SK-N-SH (cell line): Measurements from ENCODE around the gene ARHGEF26. TPM values are rescaled to one million over a fixed set of nuclear protein-coding genes. Genes with fewer than 3 reads are reported as not detected.

ENCODE experiments used
- CTCF ChIA-PET: fragments of 300-600, 350-600 bp; formaldehyde crosslinking; extraction: SDS; loops from one replicate; lab custom pipeline; 2021; lab: Yijun Ruan, JAX
- POLR2A ChIA-PET: fragments of 350-600 bp; sonication (Branson Sonifier 250); formaldehyde crosslinking; extraction: SDS; loops from one replicate; lab custom pipeline; 2020; ENCODE audit warnings: antibody characterized with exemption, inconsistent platforms; lab: Yijun Ruan, JAX
- DNase-seq: peaks from one replicate; pipeline ENCODE4 v3.0.0; 2012
- H2AFZ ChIP-seq: fragments of 200-600 bp; sonication (generic); 2 replicates; pipeline ENCODE4 v1.8.1; 2016; ENCODE audit warnings: antibody characterized with exemption, mild to moderate bottlenecking, low read depth
- H3F3A ChIP-seq: fragments of 200-600 bp; sonication (generic); replicated peaks from 2 replicates; pipeline ENCODE3; 2016; ENCODE audit warnings: antibody characterized with exemption, mild to moderate bottlenecking; ENCODE audit not compliant: insufficient read depth
- H3K27ac ChIP-seq, 2 experiments: fragments of 200-500 bp in 1 of 2; fragments of 200-600 bp in 1 of 2; sonication (Bioruptor generic) in 1 of 2; sonication (generic), shearing (Covaris generic) in 1 of 2; 2 replicates each; pipeline versions ENCODE4 v1.5.1 to v1.6.1; 2014 to 2016; ENCODE audit warnings: low read depth in 2 of 2, inconsistent platforms in 1 of 2, low read length in 1 of 2, mild to moderate bottlenecking in 1 of 2, mixed read lengths in 1 of 2
- H3K27me3 ChIP-seq: fragments of 200-600 bp; sonication (generic), shearing (Covaris generic); 2 replicates; pipeline ENCODE4 v1.6.1; 2016; ENCODE audit warnings: mixed run types; ENCODE audit not compliant: insufficient read depth
- H3K36me3 ChIP-seq, 2 experiments: fragments of 200-500 bp in 1 of 2; fragments of 200-600 bp in 1 of 2; sonication (Bioruptor generic) in 1 of 2; sonication (generic) in 1 of 2; replicated peaks in 1 of 2; 2 replicates each; pipeline versions ENCODE3 to v1.5.1; 2014 to 2016; ENCODE audit warnings: low read length in 1 of 2, mild to moderate bottlenecking in 1 of 2; ENCODE audit not compliant: insufficient read depth in 2 of 2, control insufficient read depth in 1 of 2
- H3K4me1 ChIP-seq, 2 experiments: fragments of 200-500 bp in 1 of 2; fragments of 200-600 bp in 1 of 2; sonication (Bioruptor generic) in 1 of 2; sonication (generic), shearing (Covaris generic) in 1 of 2; 2 replicates each; pipeline versions ENCODE4 v1.5.1 to v1.6.1; 2014 to 2016; ENCODE audit warnings: low read depth in 1 of 2, low read length in 1 of 2, mixed run types in 1 of 2; ENCODE audit not compliant: insufficient read depth in 2 of 2, control insufficient read depth in 1 of 2
- H3K4me2 ChIP-seq: fragments of 200-600 bp; sonication (generic), shearing (Covaris generic); 2 replicates; pipeline ENCODE4 v1.6.1; 2017; ENCODE audit warnings: mixed run types
- H3K4me3 ChIP-seq, 2 experiments: fragments of 200-500 bp in 1 of 2; fragments of 200-600 bp in 1 of 2; sonication (Bioruptor generic) in 1 of 2; sonication (generic), shearing (Covaris generic) in 1 of 2; 2 replicates each; pipeline versions ENCODE4 v1.5.1 to v1.8.1; 2014 to 2016; ENCODE audit warnings: low read depth in 2 of 2, inconsistent platforms in 1 of 2, low read length in 1 of 2, mild to moderate bottlenecking in 1 of 2, mixed read lengths in 1 of 2, moderate library complexity in 1 of 2
- H3K79me2 ChIP-seq: fragments of 200-600 bp; sonication (generic); 2 replicates; pipeline ENCODE4 v1.8.1; 2017; ENCODE audit warnings: mild to moderate bottlenecking; ENCODE audit not compliant: insufficient read depth
- H3K9ac ChIP-seq: fragments of 200-600 bp; sonication (generic); 2 replicates; pipeline ENCODE4 v1.6.1; 2017; ENCODE audit warnings: mixed run types
- H3K9me2 ChIP-seq: fragments of 200-600 bp; sonication (generic); 2 replicates; pipeline ENCODE4 v1.6.1; 2017; ENCODE audit warnings: mixed run types
- H3K9me3 ChIP-seq: fragments of 200-600 bp; sonication (generic); 2 replicates; pipeline ENCODE4 v1.6.1; 2017; ENCODE audit warnings: mixed run types, mild to moderate bottlenecking, moderate library complexity
- H4K20me1 ChIP-seq: fragments of 200-600 bp; sonication (generic); 2 replicates; pipeline ENCODE4 v1.6.1; 2017; ENCODE audit warnings: mild to moderate bottlenecking, mixed run types; ENCODE audit not compliant: insufficient read depth
- CHD2 ChIP-seq: fragments of 150-350 bp; IDR thresholded peaks from 2 replicates; pipeline ENCODE4 v1.6.1; 2018; ENCODE audit warnings: low read length; ENCODE audit not compliant: partially characterized antibody
- JUND ChIP-seq: IDR thresholded peaks from 2 replicates; pipeline ENCODE4 v1.4.0; 2012
- MEF2A ChIP-seq: IDR thresholded peaks from 2 replicates; pipeline ENCODE4 v1.4.0; 2012; ENCODE audit warnings: low read depth, borderline replicate concordance
- MXI1 ChIP-seq: IDR thresholded peaks from 2 replicates; pipeline ENCODE4 v1.6.1; 2012; ENCODE audit warnings: mild to moderate bottlenecking, low read depth, low read length, improper control_type of control experiment
- NRF1 ChIP-seq: IDR thresholded peaks from 2 replicates; pipeline ENCODE4 v1.6.1; 2012; ENCODE audit warnings: low read depth, mild to moderate bottlenecking, low read length
- POLR2AphosphoS5 ChIP-seq: IDR thresholded peaks from 2 replicates; pipeline ENCODE4 v1.6.1; 2012; ENCODE audit warnings: low read depth, low read length
- RAD21 ChIP-seq: IDR thresholded peaks from 2 replicates; pipeline ENCODE4 v1.6.1; 2012; ENCODE audit warnings: mild to moderate bottlenecking, low read length
- RXRA ChIP-seq: IDR thresholded peaks from 2 replicates; pipeline ENCODE4 v1.4.0; 2012; ENCODE audit warnings: low read depth, mild to moderate bottlenecking, borderline replicate concordance
- SIN3A ChIP-seq: IDR thresholded peaks from 2 replicates; pipeline ENCODE4 v1.6.1; 2012; ENCODE audit warnings: low read depth, mild to moderate bottlenecking, low read length, moderate library complexity, borderline replicate concordance
- TCF12 ChIP-seq: IDR thresholded peaks from 2 replicates; pipeline ENCODE4 v1.4.0; 2012
- TEAD4 ChIP-seq: IDR thresholded peaks from 2 replicates; pipeline ENCODE4 v1.4.0; 2012; ENCODE audit warnings: mild to moderate bottlenecking, borderline replicate concordance; ENCODE audit not compliant: insufficient read depth
- polyA plus RNA-seq, 3 experiments: library from polyadenylated mRNA; depleted of rRNA; stranded (reverse); fragments of >200 nt; gene quantifications; 2 replicates each; pipeline ENCODE4 v1.2.3, GENCODE V29; 2012
- TF ChIP-seq, protein P1 (sequence below): fragments of 150-350 bp; IDR thresholded peaks from 2 replicates; pipeline ENCODE4 v1.6.1; 2016; ENCODE audit warnings: mild to moderate bottlenecking, low read depth, low read length
- TF ChIP-seq, protein P2 (sequence below): IDR thresholded peaks from 2 replicates; pipeline ENCODE4 v1.4.0; 2012; ENCODE audit warnings: low read depth, borderline replicate concordance
- TF ChIP-seq, protein P3 (sequence below): IDR thresholded peaks from 2 replicates; pipeline ENCODE4 v1.4.0; 2012; ENCODE audit warnings: low read depth, borderline replicate concordance
- TF ChIP-seq, protein P4 (sequence below): fragments of 150-350 bp; IDR thresholded peaks from 2 replicates; pipeline ENCODE4 v1.6.1; 2017; ENCODE audit warnings: antibody characterized with exemption, low read length, low read depth, borderline replicate concordance

The ARHGEF26 gene
- polyA plus RNA-seq, 1 of the 3 experiments (the other 2 are of a cell fraction), result 1.2 TPM

DNA sequence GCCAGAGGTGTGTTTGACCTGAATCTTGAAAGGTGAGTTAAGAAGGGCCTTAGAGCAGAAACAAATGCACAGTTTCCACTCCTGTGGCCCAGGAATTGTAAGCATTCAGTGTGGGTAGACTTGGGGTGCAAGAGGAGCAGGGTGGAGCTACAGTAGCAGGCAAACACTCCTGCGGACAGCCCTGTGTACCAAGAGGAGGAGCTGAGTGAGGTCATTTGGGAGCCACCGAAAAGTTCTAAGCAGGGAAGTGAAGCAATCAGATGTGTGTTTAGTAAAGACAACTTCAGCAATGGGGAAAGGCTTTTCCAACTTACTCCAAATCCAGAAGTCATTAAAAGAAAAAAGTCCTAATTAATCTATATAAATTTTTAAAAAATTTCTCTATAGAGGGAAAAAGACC lies 99.3 kb downstream of the ARHGEF26 start (continued):
- TF ChIP-seq, protein P1, sequence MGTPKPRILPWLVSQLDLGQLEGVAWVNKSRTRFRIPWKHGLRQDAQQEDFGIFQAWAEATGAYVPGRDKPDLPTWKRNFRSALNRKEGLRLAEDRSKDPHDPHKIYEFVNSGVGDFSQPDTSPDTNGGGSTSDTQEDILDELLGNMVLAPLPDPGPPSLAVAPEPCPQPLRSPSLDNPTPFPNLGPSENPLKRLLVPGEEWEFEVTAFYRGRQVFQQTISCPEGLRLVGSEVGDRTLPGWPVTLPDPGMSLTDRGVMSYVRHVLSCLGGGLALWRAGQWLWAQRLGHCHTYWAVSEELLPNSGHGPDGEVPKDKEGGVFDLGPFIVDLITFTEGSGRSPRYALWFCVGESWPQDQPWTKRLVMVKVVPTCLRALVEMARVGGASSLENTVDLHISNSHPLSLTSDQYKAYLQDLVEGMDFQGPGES, result no peak
- TF ChIP-seq, protein P2, sequence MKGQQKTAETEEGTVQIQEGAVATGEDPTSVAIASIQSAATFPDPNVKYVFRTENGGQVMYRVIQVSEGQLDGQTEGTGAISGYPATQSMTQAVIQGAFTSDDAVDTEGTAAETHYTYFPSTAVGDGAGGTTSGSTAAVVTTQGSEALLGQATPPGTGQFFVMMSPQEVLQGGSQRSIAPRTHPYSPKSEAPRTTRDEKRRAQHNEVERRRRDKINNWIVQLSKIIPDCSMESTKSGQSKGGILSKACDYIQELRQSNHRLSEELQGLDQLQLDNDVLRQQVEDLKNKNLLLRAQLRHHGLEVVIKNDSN, result no peak
- TF ChIP-seq, protein P3, sequence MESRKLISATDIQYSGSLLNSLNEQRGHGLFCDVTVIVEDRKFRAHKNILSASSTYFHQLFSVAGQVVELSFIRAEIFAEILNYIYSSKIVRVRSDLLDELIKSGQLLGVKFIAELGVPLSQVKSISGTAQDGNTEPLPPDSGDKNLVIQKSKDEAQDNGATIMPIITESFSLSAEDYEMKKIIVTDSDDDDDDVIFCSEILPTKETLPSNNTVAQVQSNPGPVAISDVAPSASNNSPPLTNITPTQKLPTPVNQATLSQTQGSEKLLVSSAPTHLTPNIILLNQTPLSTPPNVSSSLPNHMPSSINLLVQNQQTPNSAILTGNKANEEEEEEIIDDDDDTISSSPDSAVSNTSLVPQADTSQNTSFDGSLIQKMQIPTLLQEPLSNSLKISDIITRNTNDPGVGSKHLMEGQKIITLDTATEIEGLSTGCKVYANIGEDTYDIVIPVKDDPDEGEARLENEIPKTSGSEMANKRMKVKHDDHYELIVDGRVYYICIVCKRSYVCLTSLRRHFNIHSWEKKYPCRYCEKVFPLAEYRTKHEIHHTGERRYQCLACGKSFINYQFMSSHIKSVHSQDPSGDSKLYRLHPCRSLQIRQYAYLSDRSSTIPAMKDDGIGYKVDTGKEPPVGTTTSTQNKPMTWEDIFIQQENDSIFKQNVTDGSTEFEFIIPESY, result no peak
- no peak for TF ChIP-seq NRF1
- TF ChIP-seq, all 33 proteins: peak for 0

DNA sequence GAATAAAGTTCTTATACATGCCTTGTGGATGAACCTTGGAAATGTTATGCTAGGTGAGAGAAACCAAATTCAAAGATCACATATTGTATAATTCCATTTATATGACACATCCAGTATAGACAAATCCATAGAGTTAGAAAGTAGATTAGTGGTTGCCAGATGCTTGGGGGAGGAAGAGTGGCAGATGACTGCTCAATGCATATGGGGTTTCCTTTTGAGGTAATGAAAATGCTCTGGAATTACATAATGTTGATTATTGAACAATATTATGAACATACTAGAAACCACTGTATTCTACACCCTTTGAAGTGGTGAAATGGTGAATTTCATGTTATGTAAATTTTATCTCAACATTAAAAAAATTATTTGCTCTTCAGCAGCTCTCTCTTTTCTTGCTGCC lies 102.3 kb downstream of the ARHGEF26 start:
- no peaks in the 10 kb centered on the region for H3K27me3 ChIP-seq
- TF ChIP-seq CHD2 (no peak), TCF12 (no peak), SIN3A (no peak), TEAD4 (no peak), MEF2A (no peak), RAD21 (no peak), JUND (no peak), MXI1 (no peak), RXRA (no peak), POLR2AphosphoS5 (no peak)
- TF ChIP-seq, protein P4, sequence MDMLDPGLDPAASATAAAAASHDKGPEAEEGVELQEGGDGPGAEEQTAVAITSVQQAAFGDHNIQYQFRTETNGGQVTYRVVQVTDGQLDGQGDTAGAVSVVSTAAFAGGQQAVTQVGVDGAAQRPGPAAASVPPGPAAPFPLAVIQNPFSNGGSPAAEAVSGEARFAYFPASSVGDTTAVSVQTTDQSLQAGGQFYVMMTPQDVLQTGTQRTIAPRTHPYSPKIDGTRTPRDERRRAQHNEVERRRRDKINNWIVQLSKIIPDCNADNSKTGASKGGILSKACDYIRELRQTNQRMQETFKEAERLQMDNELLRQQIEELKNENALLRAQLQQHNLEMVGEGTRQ, result no peak
- TF ChIP-seq, all 33 proteins: peak for 0
- Histone ChIP-seq H3K9me3 (no peaks in the 10 kb centered on the region), H4K20me1 (no peaks in the 10 kb centered on the region), H3K9me2 (no peaks in the 10 kb centered on the region), H3K9ac (no peak overlapping the region), H3K4me1 (no peaks in the 10 kb centered on the region), H3K79me2 (no peaks in the 10 kb centered on the region), H2AFZ (no peak overlapping the region), H3K4me2 (no peak overlapping the region), H3K4me3 (no peak overlapping the region), H3K27ac (no peak overlapping the region), H3K36me3 (no peaks in the 10 kb centered on the region), H3F3A (no peaks in the 10 kb centered on the region)
- no peak for DNase-seq
- CTCF ChIA-PET, result no interaction called here
- POLR2A ChIA-PET, result no interaction called here
